Measurements from ENCODE around the gene CCNO. TPM values are rescaled to one million over a fixed set of nuclear protein-coding genes. Genes with fewer than 3 reads are reported as not detected.

CCNO gene
- total RNA-seq, 2 donors from 2014 or later, result 5.1 to 9.7 TPM

DNA sequence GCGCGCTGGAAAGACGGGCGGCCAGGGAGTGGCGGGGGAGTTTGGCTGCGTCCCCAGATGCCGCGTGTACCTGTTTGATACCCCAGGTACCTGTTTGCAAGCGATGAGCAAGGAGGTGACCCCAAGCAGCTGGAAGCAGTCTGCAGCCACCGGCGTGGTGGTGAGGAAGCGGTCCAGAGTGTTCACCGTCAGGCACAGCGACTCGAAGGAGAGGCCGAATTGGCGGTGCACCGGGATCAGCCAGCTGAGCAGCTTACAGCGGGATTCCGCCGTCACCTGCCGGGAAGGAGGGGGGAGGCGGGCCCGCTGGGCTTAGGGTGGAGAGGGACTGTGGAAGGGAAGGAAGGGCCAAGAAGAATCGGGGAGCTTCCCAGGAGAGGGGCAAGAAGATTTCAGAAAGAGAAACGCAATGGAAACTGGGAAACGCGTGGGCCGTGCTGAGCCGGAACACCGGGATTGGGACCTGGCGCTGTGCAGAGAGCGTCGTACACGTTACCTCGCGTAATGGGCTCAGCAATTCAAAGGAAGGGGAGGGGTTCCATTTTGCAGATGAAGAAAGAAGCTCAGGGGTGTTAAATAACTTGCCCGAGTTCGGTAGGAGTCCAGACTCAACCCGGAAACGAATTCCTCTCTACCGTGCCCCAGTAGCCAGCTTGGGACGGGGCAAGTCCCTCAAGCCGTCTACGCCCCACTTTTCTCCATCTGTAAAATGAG, 980 bp downstream of the CCNO start:
- WGBS, 2 experiments (ENCODE audit: insufficient coverage in 1 of 2, insufficient read length in 1 of 2), result 1% methylated on average over 36 to 45 of the region's 45 CpGs
- H3K27ac ChIP-seq (ENCODE audit: low read depth, low read length), result no peak overlapping the region
- no peaks in the 10 kb centered on the region for H3K36me3 ChIP-seq (ENCODE audit: control insufficient read depth, insufficient read depth, low read length)
- DNase-seq, result peak; percentile 84
- peaks cover 91% of the 10 kb centered on the region for H3K27me3 Mint-ChIP-seq (ENCODE audit: insufficient read depth)
- H3K4me1 ChIP-seq (ENCODE audit: control insufficient read depth, insufficient read depth, low read length), result peaks cover 14% of the 10 kb centered on the region
- no peak for TF ChIP-seq CTCF (conservative IDR thresholded peaks at IDR 0.05)
- no peaks in the 10 kb centered on the region for H3K9me3 ChIP-seq (ENCODE audit: control insufficient read depth, low read length)
- peak overlapping the region; percentile 80 for H3K4me3 Mint-ChIP-seq
- no peaks in the 10 kb centered on the region for H3K36me3 Mint-ChIP-seq (ENCODE audit: low read depth)
- peaks cover 11% of the 10 kb centered on the region for H3K4me1 Mint-ChIP-seq
- no peak overlapping the region for H3K9ac ChIP-seq (ENCODE audit: extremely low read depth, low read length, poor library complexity, severe bottlenecking)
- peaks cover 93% of the 10 kb centered on the region for H3K27me3 ChIP-seq (ENCODE audit: control insufficient read depth, insufficient read depth, low read length, poor library complexity, severe bottlenecking)
- H3K27ac Mint-ChIP-seq, result no peak overlapping the region
- no peaks in the 10 kb centered on the region for H3K9me3 Mint-ChIP-seq
- peak overlapping the region; percentile 86 for H3K4me3 ChIP-seq (ENCODE audit: low read length)

GRCh38 chr5:55231919-55232270, 1.5 kb downstream of the CCNO start:
- Mint-ChIP-seq H3K9me3 (no peaks in the 10 kb centered on the region), H3K4me3 (peak overlapping the region; percentile 80), H3K4me1 (peaks cover 10% of the 10 kb centered on the region), H3K27me3 (ENCODE audit: insufficient read depth) (peaks cover 90% of the 10 kb centered on the region), H3K27ac (no peak overlapping the region), H3K36me3 (ENCODE audit: low read depth) (no peaks in the 10 kb centered on the region)
- DNase-seq, result no peak
- WGBS, 2 experiments (ENCODE audit: insufficient coverage in 1 of 2, insufficient read length in 1 of 2), result 5% methylated on average over 7 to 11 of the region's 11 CpGs
- TF ChIP-seq CTCF (conservative IDR thresholded peaks at IDR 0.05), result no peak
- Histone ChIP-seq H3K27ac (ENCODE audit: low read depth, low read length) (no peak overlapping the region), H3K36me3 (ENCODE audit: control insufficient read depth, insufficient read depth, low read length) (no peaks in the 10 kb centered on the region), H3K4me1 (ENCODE audit: control insufficient read depth, insufficient read depth, low read length) (peaks cover 15% of the 10 kb centered on the region), H3K27me3 (ENCODE audit: control insufficient read depth, insufficient read depth, low read length, poor library complexity, severe bottlenecking) (peaks cover 97% of the 10 kb centered on the region), H3K4me3 (ENCODE audit: low read length) (peak overlapping the region; percentile 86), H3K9me3 (ENCODE audit: control insufficient read depth, low read length) (no peaks in the 10 kb centered on the region), H3K9ac (ENCODE audit: extremely low read depth, low read length, poor library complexity, severe bottlenecking) (no peak overlapping the region)

DNA sequence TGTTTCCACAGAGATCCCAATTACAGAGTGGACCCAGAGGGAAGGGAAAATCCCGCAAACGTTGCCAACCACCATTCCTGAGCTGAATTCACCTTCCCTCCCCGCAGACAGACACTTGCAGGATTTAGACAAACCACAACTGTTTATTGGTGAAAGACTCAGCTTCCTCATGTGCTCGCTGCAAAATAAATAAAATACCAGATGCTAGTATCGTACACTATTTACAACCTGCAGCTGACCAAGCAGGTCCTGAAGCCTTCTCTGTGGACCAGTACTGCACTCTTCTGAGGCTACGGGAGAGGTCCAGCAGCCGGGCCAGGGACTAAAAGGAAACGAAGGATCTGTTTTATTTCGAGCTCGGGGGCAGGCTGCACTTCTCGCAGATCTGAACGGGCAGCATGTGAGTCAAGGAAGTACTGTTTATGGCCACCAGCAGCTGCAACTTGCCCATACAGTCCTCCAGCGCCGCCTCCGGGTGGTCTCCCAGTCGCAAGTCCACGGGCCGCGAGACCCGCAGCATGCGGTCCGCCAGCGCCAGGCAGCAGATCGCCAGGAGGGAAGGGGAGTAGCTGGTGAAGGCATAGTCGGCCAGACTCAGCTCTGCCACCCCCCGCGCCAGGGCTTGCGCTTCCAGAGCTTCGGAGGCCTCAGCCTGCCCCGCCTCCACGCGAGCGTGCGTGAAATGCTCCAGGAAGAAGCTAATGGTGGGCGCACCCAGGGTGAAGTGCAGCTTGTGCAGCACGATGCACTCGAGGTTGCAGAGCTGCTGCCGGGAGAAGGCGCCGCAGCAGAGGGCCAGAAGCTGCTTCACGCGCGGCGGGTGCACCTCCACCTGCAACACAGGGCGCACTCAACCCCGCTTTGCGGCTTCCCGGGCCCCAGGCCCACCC, 2.1 kb downstream of the CCNO start:
- H3K9ac ChIP-seq (ENCODE audit: extremely low read depth, low read length, poor library complexity, severe bottlenecking), result no peak overlapping the region
- peaks cover 97% of the 10 kb centered on the region for H3K27me3 ChIP-seq (ENCODE audit: control insufficient read depth, insufficient read depth, low read length, poor library complexity, severe bottlenecking)
- peaks cover 17% of the 10 kb centered on the region for H3K4me1 ChIP-seq (ENCODE audit: control insufficient read depth, insufficient read depth, low read length)
- WGBS, 2 experiments (ENCODE audit: insufficient coverage in 1 of 2, insufficient read length in 1 of 2), result 6 to 11% methylated on average over 16 to 48 of the region's 48 CpGs
- H3K9me3 ChIP-seq (ENCODE audit: control insufficient read depth, low read length), result no peaks in the 10 kb centered on the region
- H3K27ac ChIP-seq (ENCODE audit: low read depth, low read length), result no peak overlapping the region
- Mint-ChIP-seq H3K9me3 (no peaks in the 10 kb centered on the region), H3K27me3 (ENCODE audit: insufficient read depth) (peaks cover 86% of the 10 kb centered on the region), H3K27ac (no peak overlapping the region), H3K4me1 (peaks cover 7% of the 10 kb centered on the region), H3K4me3 (peak overlapping the region; percentile 80), H3K36me3 (ENCODE audit: low read depth) (no peaks in the 10 kb centered on the region)
- H3K4me3 ChIP-seq (ENCODE audit: low read length), result peak overlapping the region; percentile 86
- DNase-seq, result peak; percentile 71
- TF ChIP-seq CTCF (conservative IDR thresholded peaks at IDR 0.05), result peak; percentile 42
- H3K36me3 ChIP-seq (ENCODE audit: control insufficient read depth, insufficient read depth, low read length), result no peaks in the 10 kb centered on the region
